Measurements from ENCODE around the gene OR51T1.
"Not testable (repeated sequence)": the region's sequence is repeated elsewhere in the genome, so short reads cannot be mapped to it uniquely, and the experiment has no call there.

Gene OR51T1, protein sequence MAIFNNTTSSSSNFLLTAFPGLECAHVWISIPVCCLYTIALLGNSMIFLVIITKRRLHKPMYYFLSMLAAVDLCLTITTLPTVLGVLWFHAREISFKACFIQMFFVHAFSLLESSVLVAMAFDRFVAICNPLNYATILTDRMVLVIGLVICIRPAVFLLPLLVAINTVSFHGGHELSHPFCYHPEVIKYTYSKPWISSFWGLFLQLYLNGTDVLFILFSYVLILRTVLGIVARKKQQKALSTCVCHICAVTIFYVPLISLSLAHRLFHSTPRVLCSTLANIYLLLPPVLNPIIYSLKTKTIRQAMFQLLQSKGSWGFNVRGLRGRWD

DNA sequence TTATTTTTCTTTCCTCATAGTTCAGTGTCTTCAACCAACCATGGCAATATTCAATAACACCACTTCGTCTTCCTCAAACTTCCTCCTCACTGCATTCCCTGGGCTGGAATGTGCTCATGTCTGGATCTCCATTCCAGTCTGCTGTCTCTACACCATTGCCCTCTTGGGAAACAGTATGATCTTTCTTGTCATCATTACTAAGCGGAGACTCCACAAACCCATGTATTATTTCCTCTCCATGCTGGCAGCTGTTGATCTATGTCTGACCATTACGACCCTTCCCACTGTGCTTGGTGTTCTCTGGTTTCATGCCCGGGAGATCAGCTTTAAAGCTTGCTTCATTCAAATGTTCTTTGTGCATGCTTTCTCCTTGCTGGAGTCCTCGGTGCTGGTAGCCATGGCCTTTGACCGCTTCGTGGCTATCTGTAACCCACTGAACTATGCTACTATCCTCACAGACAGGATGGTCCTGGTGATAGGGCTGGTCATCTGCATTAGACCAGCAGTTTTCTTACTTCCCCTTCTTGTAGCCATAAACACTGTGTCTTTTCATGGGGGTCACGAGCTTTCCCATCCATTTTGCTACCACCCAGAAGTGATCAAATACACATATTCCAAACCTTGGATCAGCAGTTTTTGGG, at the start of gene OR51T1:
TSS of gene OR51T1 (plus strand) at position 41 of the 641 bp plus-strand sequence. CDS start at position 41, 0 bp downstream.
- DNase-seq (ENCODE audit: low read depth): no peak

- DNase-seq (ENCODE audit: low read depth): no peak
These were observed 41.7 kb upstream of the OR51T1 start for GRCh38 chr11:4839851-4840549.

DNA sequence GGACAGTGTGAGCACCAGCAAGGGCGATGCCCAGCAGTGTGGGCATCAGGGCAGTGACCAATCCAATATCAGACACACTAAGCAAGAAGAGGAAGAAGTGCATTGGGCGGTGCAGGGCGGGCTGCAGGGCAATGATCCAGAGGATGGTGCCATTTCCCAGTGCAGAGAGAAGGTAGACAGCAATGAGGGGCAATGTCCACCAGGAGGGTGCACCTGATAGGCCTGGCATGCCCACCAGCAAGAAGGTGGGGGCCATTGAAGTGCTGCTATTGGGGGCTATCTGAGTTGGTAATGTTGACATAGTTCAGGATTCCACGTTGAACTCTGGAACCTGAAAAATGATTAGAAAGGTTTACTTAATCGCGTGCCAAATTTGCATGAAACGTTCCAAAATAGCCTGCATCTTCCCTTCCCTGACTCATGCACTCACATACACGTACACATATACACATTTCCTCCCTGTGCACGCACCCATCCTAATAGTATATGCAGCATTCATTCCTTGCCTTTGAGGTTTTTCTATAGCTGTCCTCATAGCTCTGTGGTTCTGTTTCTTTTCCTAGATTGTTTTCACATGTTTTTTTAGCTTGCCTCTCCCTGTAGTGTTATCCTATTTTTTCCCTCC, 32.7 kb upstream of the OR51T1 start, which contains the start of gene OR51S1:
TSS of gene OR51S1 (minus strand) at position 301 of the 625 bp plus-strand sequence. CDS start at position 301, 0 bp downstream.
- DNase-seq (ENCODE audit: low read depth): no peak

DNA sequence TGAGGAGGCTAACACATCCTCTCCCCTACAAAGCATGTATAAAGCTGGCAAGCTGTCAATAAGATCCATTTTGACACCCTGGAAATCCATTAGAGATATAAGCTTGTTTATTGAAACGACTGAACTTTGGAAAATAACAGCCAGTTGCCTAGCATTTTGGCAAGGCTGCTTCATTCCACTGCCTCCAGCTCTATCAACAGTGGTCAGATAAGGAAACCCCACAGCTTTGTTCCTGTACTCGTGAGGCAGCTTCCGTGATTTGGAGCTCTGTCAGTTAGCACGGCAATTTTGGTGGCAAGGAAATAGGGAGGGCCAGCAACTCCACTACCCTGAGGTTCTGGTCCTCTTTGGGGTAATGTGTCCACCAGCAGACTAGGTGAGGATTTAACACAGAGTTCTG, 30.7 kb upstream of the OR51T1 start:
- DNase-seq (ENCODE audit: low read depth): no peak

GRCh38 chr11:4854286-4854685, 27.4 kb upstream of the OR51T1 start:
- DNase-seq (ENCODE audit: low read depth): not testable (repeated sequence)

DNA sequence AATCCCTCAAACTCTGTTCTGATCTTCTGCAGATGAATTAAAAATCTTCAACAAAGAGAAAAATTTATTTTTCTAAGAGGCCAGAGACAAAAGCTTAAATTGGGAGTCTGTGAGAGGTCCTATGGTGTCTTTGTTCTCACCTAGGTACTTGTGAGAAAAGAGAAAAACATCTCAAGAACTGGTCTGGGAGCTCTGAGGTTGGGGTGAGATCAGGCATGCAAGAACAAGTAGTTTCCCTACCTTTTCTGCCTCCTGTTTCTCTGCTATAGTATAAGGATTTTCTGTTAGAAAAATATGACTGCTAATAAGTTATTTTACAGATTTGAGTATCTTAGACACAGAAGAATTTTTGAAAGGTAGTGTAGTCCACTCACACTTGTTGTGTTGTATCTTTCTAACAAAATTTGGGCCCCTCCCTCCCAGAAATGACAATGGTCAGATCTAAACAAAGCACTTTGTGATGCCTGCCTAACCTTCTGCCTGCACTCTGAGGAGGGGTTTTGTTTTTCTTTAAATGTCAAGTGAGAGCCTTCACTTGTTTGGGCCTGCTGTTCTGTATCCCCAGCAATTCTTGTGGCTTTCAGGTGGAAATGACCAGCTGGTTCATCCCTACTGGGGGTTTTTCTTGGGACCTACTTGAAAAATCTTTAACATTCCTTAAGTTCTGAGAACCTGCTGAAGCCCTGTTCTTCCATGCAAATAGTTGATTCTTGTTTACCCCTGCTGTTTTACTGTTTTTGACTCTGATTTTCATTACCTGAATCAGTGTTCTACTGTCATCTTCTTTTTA, 19.1 kb upstream of the OR51T1 start:
- no peak for DNase-seq (ENCODE audit: low read depth)

DNA sequence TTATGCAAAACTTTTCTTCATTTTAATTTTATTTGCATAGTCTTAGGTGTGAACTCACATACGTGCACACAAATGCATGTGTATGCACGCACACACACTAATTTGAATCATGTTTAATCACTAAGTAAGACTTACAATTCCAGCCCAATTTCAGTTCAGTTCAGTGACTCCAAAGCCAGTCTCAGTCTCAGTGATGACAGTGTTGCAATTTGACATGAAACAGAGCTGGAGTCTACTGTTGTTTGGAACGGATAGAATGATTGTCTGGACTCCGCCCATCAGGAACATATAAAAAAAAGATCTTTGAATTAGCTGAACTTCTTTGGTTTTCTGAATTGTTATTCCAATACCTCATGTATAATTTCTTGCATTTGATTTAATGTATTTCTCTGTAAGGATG, 17.8 kb upstream of the OR51T1 start:
- DNase-seq (ENCODE audit: low read depth): no peak

DNA sequence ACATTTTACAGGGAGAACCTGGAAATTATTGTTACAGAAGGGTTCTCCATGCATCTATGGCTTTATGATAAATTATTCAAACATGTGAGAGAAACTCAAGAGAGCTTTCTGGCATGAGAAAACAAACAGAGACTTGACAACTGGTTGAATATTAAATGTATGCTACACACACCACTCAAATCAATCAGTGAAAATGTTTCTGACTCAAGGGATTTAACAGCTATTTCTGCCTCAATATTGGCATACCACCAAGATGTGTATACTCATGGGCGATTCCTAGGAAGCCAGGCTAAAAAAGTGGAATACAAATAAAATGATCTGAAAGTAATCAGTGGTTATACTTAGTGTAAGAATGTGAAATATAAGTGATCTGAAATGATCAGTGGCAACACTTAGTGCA, 15.8 kb upstream of the OR51T1 start:
- DNase-seq (ENCODE audit: low read depth): no peak

GRCh38 chr11:4881188-4881587, 512 bp upstream of the OR51T1 start:
- DNase-seq (ENCODE audit: low read depth): no peak

DNA sequence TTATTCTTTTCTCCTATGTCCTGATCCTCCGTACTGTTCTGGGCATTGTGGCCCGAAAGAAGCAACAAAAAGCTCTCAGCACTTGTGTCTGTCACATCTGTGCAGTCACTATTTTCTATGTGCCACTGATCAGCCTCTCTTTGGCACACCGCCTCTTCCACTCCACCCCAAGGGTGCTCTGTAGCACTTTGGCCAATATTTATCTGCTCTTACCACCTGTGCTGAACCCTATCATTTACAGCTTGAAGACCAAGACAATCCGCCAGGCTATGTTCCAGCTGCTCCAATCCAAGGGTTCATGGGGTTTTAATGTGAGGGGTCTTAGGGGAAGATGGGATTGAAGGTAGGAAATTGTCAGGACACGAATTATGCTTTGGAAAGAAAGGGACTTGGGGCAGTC, 843 bp downstream of the OR51T1 start:
- no peak for DNase-seq (ENCODE audit: low read depth)

GRCh38 chr11:4884361-4884760, 2.7 kb downstream of the OR51T1 start:
- no peak for DNase-seq (ENCODE audit: low read depth)

- DNase-seq (ENCODE audit: low read depth): no peak
These were observed 4.5 kb downstream of the OR51T1 start for GRCh38 chr11:4886186-4886585.

DNA sequence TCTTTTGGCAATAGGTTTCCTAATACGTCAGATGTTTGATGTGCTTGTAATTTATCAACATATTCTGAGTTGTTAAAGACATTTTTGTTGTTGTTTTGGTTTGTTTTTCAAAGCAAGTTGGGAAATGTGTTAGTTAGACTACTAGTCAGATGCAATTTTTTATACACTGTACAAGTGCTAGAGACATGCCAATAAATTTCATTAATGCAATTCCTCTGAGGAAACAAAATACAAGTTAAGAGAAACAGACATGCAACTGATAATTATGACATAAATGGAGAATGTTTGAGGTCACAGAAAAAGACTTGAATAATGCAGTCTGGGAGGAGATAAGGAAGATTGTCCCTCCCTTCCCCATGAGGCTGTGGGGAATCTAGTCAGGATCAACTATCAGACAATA, 5.9 kb downstream of the OR51T1 start:
- no peak for DNase-seq (ENCODE audit: low read depth)

DNA sequence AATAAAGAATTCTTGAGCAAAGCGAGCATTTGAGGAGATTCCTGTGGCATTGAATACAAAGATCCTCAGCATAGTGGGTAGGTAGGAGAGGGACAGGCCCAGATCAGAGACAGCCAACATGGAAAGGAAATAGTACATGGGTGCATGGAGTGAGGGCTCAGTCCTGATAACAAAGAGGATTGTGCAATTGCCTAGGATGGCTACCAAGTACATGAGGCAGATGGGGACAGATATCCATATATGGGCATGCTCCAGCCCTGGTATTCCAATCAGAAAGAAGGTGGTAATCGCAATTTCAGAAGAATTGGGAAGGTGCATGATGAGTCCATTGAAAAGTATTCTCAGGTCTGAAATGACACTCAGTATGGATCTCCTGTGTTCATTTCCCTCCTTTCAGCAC, 8.6 kb downstream of the OR51T1 start:
- no peak for DNase-seq (ENCODE audit: low read depth)

DNA sequence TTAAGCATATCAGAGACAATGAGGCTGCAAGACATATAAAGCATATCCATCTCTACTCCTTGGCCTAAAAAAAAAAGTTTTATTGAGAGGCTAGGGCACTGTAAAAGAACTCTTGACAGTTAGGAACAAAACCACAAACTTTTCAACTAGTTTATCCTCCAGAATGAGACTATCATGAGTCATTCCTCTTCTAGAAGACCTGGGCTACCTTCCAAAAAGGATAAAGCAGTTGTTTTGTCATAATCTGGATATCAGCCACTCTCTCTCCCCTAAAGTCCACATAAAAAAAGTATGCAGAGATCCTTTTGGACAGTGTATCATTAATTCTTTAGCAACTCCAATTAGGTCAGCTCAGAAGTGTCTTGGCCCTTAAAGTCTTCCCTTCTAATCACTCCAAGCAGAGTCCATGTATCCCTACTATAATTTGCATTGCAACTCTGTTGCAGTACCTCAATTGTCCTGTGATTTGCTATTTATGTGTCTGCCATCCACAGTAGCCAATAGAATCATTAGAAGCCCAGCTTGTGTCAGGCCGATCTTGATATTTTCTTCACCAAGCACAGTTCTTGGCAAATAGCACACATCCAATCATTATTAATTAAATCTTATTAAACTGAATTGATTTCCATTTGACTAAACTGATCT, 10.4 kb downstream of the OR51T1 start:
- DNase-seq (ENCODE audit: low read depth): no peak

GRCh38 chr11:4903484-4903883, 21.8 kb downstream of the OR51T1 start, which contains the start of gene OR51A7:
Gene OR51A7, plus strand, starts transcription at chr11:4903783. Its CDS starts 3,587 bp downstream, at chr11:4907370.
- DNase-seq (ENCODE audit: low read depth): no peak

DNA sequence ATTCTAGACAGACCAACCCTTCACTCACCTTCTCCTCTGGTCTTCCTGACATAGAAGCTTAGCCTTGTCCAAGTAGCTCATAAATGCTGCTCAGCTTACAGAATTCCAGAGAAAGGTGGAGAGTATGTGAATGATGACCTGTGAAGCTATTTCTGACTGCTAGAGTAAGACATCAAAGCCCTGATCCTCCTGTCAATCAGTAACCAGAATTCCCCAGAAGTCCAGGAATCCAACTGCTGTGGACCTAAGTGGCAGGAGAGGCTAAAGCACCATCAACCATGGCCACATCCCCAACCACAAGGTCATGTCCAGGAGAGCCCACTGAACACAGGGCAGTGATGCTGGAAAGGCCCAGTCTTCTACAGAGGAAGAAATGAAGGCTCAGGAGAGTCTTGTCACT, 34.9 kb downstream of the OR51T1 start:
- no peak for DNase-seq (ENCODE audit: low read depth)

DNA sequence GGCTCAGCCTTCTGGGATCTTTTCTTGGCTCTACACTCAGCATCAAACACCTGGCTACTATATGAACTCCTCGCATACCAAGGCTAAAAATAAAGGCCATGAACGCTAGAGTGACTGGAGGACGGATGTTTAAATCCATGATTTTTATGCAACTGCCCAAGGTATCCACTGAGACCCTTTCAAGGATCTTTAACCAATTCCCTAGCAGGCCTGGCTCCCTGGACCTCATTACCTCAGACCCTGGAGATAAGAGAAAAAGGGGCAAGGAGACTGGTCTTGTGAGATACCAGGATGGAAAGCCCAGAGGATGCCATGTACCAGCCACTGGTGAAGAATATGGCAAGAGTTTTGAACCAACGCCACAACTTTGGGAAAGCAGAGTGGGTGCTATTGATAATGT, 37.5 kb downstream of the OR51T1 start, which contains the start of gene OR51G2:
TSS of gene OR51G2 (minus strand) at position 101 of the 400 bp plus-strand sequence. CDS start 3,687 bp downstream, outside the sequence.
- DNase-seq (ENCODE audit: low read depth): no peak

DNA sequence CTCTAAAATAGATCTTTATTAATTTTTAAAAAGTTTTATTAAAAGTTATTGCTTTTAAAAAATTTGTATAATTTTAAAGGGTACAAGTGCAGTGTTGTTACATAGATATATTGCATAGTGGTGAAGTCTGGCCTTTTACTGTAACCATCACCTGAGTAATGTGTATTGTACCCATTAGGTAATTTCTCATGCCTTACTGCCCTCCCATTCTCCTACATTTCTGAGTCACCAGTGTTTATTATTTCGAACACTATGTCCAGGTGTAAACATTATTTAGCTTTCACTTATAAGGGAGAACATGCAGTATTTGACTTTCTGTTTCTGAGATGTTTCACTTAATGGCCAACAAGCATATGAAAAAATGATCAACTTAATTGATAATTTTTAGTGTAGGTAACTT, 40.1 kb downstream of the OR51T1 start:
- no peak for DNase-seq (ENCODE audit: low read depth)

DNA sequence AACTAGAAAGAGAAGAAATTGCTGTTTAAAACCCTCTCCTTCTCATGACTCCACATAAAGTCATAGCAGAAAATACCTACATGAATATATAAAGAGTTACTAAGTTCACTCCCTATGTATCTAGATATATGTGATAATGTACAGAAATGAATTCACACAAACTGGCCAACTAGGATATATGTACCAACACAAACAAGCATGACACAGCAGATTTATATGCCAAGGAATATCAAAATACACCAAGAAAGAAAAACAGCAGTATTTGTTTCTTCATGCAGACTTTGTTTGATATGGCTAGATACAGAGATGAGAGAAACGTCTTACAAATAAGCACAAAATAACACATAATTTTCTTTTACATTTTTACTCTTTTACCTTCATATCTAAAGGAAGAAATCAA, 40.6 kb downstream of the OR51T1 start:
- no peak for DNase-seq (ENCODE audit: low read depth)

- no peak for DNase-seq (ENCODE audit: low read depth)
These were observed 42.5 kb downstream of the OR51T1 start, which contains the start of gene OR51G1 for GRCh38 chr11:4924239-4924638. Gene OR51G1, minus strand, starts transcription at chr11:4924339. Its CDS starts 0 bp downstream, at chr11:4924339.

Measured in activated T-cell treated with anti-CD3 and anti-CD28 coated beads for 1 hour (primary cell).